HG03432 (cell line): ENCODE data around the gene SLC25A40.

Experiments
- ATAC-seq: cut with Tn5 transposase; IDR thresholded peaks from one replicate; pipeline ENCODE4 v1.9.1; 2021; ENCODE audit warnings: mild to moderate bottlenecking, moderate library complexity; ENCODE audit not compliant: unreplicated experiment

The SLC25A40 gene

DNA sequence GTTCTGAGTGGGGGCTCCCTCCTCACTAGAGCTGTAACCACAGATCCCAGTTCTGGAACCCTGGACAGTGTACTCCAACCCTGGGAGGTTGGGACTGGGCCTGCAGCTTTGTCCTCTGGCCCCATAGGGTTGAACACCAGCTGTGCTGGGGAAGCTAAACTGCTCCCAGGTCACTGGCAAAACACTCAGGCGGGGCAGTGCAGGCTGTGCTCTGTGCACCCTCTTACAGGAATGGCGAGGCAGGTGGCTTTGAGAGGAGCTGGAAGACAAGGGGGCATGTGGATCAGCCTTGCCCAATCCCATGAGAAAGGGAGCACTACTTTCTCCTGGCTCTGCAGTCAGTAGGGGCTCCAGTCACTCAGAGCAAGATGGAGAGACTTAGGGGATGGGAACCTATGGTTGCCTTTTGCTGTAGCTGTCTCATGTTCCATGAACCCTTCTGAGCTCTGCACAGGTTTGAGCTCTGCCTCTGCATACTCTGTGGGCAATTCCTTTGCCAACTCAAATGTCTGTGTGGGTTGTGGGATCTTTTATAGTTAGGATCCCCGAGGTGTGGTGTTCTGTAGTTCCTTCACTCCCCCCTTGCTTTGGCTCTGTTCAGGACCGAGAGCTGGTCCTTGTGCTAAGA lies 90.7 kb downstream of the SLC25A40 start:
- ATAC-seq = no peak

DNA sequence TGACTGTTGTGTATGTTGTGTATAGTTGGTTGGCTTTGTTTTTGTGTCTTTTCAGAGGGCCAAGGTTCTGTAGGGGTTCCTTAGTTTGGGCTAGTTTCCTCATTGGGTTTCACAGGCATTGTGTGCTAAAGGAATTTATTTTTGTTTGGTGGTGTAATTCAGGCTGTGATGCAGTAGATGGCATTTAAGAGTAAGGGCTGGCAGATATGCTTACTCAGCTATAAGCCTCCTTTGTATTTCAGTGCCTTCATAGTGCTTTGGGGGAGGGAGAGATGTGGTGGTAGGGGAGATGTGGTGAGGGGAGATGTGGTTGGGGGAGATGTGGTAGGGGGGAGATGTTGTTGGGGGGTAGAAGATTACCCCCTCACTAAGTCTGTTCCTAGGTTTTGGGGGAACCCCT lies 91.7 kb downstream of the SLC25A40 start:
- ATAC-seq = no peak
